Middle frontal gyrus (tissue), 1 donor: ENCODE results near the gene CLIC4.

Experiments
- DNase-seq: peaks from one replicate; pipeline ENCODE4 v3.0.0-alpha.2; 2015; ENCODE audit warnings: low spot score; ENCODE audit errors: extremely low spot score

Gene CLIC4

DNA sequence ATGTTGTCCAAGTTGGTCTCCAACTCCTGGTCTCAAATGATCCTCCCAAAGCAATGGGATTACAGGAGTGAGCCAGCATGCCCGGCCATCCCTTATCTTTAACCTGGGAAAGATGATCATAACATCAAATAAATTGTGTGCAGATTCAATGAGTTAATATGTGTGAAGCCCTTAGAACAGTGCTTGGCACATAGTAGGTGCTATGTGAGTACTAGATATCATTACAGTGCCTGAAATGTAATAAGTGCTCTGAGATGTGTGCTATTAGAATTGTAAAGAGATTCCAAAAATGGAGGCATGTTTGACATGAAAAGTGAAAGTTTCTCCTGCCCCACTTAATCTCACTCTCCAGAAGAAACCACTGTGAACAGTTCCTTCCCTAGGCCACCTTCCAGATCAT is 113.0 kb downstream of the CLIC4 start:
- no peak for DNase-seq

GRCh38 chr1:24859063-24860010 is 114.1 kb downstream of the CLIC4 start:
- DNase-seq, result no peak

GRCh38 chr1:24860841-24861240 is 115.6 kb downstream of the CLIC4 start:
- no peak for DNase-seq

DNA sequence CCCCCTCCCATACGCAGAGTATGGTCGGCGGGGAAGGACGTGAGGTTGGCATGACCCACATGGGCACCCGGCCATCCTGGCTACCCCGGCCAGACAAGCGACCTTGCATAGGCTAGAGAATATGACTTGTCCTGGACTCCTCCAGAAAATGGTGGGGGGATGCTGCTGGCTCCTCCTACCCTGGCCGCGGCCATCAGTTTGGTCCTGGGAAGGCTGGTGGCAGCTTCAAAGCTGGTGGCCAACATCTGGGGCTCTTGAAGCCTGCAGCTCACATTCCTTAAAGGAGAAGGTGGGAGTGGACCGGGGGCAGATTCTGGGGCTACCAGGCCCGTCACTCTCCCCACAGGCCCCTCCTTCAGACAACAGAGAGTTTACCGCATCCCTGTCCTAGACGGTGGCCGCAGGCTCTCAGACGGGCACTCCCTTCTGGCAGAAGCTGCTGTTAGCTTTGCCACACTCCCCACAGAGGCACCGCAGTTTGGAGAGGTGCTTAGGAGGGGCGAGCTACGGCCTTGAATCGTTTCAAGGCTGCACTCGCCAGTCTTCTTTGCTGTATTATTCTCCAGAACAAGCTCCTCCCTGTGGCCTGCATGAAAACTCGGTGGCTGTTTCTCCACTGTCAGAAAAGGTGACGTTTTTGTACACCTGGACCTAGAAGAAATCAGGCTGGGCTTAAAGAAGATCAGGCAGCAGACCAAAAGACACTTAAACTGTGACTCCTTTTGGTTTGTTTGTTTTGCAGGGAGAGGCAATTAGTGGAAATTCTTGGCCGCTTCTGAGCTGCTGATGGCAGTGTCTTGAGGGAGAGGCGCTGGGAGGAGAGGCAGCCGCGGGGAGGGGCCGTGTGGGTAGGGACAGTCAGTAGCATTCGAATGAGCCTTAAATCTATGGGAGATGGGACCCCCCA is 116.8 kb downstream of the CLIC4 start:
- DNase-seq, result no peak

- DNase-seq, result no peak
Observed at GRCh38 chr1:24862775-24863483, 117.7 kb downstream of the CLIC4 start.

DNA sequence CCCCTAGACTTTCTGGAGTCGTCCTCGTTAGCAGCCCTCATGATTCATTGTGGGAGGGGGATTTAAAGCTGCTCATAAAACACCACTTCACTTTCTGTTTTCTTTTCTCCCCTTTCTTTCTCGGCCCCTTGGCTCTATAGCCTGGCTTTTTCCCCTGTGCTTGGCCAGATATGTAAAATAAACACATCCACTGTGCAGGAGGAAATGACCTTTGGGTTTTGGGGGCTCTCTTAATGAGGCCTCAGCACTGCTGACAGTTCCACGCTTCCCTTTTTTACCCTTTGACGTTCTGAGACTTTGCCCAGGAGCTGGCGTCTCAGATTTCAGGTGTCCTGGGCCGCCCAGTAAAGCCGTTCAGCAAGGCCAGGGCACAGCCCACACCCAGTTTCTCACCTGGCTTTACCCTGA is 119.1 kb downstream of the CLIC4 start:
- no peak for DNase-seq

GRCh38 chr1:24865168-24865567 is 119.9 kb downstream of the CLIC4 start:
- DNase-seq, result no peak

DNA sequence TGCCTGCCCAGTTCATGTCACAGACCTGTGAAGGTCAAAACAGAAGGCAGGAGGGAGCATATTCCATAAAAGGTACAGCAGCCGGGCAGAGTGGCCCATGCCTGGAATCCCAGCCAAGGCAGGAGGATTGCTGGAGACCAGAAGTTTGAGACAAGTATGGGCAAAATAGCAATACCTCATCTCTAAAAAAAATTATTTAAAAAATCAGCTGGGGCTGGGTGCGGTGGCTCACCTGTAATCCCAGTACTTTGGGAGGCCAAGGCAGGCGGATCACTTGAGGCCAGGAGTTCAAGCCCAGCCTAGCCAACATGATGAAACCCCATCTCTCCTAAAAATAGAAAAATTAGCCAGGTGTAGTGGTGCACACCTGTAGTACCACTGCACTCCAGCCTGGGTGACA is 120.3 kb downstream of the CLIC4 start:
- DNase-seq, result no peak

- no peak for DNase-seq
Observed at GRCh38 chr1:24866211-24867083, 121.2 kb downstream of the CLIC4 start.

GRCh38 chr1:24867084-24867870 is 122.0 kb downstream of the CLIC4 start:
- DNase-seq, result no peak

DNA sequence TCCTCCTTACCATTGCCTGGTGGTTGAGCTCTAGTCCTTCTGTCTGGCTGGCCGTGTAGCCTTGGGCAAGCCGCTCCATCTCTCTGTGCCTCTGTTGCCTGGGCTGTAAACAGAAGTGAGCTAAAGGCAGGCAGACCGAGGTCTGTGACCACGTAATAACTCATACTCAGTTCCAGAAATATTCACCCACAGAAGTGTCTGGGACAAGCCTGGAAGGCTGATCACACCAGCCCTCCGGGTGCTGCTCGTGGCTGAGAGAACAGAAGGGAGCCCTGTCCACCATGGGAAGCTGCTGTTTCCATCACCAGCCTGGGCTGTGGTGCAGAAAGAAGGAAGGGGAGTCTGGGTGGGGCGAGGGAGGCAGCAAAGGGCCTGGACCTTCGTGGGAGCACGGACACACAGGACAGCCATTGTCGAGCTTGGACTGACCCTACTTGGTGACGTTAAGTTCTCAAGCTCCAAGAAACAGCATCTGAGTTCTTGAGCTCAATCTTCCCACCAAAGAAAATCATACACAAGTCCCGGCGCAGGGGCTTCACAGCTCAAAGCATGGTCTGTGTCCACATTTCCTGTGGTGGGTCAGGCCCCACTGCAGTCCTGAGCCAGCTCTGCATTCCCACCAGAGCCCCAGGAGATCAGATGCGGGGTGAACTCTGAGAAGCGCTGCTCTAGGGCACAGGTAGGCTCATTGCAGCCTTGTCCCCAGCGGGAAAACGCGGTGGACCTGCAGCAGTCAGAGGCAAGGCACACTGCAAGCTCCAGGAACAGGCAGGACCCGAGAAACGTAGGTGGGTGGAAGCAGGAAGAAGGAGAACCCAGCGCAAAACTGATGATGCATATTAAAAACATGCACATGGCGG is 123.0 kb downstream of the CLIC4 start:
- DNase-seq, result no peak

- no peak for DNase-seq
Observed at GRCh38 chr1:24870551-24871195, 125.4 kb downstream of the CLIC4 start.

GRCh38 chr1:24871306-24871901 is 126.2 kb downstream of the CLIC4 start:
- DNase-seq, result no peak

DNA sequence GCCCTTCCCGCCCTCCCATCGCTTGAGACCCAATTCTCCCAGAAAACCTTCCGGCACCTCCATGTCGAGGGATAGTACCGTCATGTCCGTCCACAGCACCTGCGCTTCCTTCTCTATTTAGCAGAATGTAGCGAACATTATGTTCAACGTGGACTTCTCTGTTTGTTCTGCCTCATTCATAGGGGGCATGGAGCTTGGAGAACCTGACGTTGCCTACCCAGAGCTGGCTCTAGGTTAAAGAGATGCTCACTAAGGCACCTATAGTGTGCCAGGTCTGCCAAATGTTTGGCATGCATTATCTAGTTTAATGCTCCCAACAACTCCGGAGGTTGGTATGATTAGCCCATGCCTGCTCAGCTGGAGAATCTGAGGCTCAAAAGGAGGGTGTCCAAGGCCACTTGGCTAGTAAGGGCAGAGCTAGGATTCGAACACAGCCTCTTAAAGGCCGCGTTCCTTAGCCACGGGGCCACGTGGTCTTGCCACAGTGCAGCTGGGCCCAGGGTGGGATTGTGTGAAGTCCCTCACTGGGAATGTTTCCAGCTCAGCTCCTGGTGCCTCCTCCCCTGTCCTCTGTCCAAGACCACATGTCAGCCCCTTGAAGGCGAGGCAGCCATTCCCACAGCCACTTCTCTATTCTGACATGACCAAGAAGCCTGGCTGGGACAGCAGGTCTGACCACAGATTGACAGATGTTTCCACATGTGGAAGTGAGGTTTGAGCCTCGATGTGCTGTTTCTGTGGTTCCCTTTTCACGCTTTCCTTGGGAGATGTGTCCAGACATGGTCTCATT is 127.0 kb downstream of the CLIC4 start:
- DNase-seq, result no peak

DNA sequence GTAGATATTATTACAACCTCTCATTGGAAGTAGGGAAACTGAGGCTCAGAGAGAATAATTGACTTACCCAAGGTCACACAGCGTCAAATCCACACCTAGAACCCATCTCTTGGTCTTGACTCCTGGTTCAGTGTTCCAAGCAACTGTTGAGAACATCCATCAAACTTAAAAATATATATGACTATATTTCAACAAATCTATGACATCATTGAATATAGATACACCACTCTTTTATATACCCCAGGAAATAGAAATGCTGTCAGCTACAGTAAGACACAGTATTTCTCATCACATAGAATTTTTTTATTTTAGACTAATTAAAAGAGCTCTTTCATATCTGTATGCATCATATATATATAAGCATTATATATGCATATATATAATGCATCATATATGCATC is 127.9 kb downstream of the CLIC4 start:
- DNase-seq, result no peak

GRCh38 chr1:24874056-24874455 is 128.8 kb downstream of the CLIC4 start:
- DNase-seq, result no peak

DNA sequence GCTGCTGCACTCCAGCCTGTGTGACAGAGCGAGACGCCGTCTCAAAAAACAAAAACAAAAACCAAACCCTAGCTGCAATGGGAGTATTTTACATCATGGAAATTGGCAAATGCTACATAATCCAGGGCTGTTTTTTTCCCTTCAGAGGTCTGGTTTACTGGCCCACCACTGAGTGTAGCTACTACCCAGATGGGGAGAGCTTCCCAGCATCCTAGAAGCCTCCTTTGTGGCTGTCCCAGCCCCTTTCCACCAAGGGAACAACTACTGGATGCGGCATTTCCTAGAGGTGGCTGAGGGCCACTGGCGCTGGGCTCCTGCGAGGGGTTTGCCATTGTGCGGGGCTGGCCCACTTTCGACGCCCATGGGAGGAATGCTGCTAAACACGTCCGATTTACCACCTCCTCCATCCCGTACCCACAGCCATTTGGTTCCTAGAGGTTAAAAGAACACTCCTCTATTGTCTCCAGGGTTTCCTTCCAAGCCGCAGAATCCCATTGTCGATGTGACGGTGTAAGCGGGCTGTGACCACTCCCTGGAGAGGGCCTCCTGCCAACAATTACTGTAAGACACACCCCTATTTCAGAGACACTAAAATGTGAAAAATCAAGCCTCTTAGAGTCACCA is 129.5 kb downstream of the CLIC4 start:
- DNase-seq, result no peak
